Measurements from ENCODE around the gene ANO3. TPM values are rescaled to one million over a fixed set of nuclear protein-coding genes. Genes with fewer than 3 reads are reported as not detected.

The ANO3 gene
- total and polyA plus RNA-seq, 4 donors: under 0.01 to 2.0 (median 0.40) TPM

DNA sequence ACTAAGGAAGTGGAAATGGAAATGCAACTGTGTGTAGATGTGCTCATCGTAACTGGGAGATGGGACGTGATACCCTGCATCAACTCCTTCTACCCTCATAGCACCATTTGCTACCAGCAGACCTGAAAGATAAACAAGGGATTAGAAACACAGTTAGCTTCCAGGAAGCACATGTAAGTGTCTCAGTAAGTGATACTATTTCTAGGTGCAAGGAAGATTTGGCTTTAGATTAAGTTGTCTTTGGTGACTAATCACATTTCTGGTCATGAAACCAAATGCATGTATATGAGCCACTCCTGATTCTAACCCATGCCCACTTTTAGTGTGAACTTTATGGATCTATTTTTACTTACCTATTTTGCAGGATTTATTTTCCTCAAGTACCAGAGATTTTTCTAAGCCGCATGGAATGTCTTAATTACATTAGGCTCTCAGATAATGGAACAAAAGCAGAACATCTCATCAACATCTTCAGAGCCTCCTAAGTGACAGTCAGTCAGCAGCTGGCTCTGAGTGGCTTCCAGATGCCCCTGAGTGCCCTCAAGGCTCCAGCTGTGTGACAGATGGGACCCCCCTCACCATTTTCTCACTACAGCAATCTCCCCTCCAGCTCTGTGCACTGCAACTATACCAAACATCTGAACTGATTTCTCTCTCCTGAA, 368.8 kb downstream of the ANO3 start:
- H3K4me3 ChIP-seq (ENCODE audit: low read depth in 1 of 3, low read length in 3 of 3): no peak overlapping the region
- H3K9ac ChIP-seq (ENCODE audit: low read depth in 1 of 2, low read length in 2 of 2): no peak overlapping the region
- H3K4me1 ChIP-seq (ENCODE audit: control insufficient read depth in 4 of 4, insufficient read depth in 4 of 4, low read length in 3 of 4): peaks cover 0 to 5% (median 0%) of the 10 kb centered on the region in 4 donors
- DNase-seq (ENCODE audit: low spot score): no peak
- no peaks in the 10 kb centered on the region for H3K36me3 ChIP-seq (ENCODE audit: control insufficient read depth in 4 of 4, insufficient read depth in 3 of 4, low read depth in 1 of 4, low read length in 3 of 4)
- H3K27ac ChIP-seq (ENCODE audit: low read depth in 1 of 2, low read length in 2 of 2): no peak overlapping the region
- H3K27me3 ChIP-seq (ENCODE audit: control insufficient read depth in 4 of 4, insufficient read depth in 4 of 4, low read length in 3 of 4): no peaks in the 10 kb centered on the region
- WGBS: 69% methylated on average over 3 of the region's 3 CpGs
- TF ChIP-seq TAF1 (conservative IDR thresholded peaks at IDR 0.05) (no peak), SP1 (IDR thresholded peaks at IDR 0.05) (no peak), FOXA2 (IDR thresholded peaks at IDR 0.05) (no peak), RXRA (IDR thresholded peaks at IDR 0.05) (no peak), HNF4A (conservative IDR thresholded peaks at IDR 0.05) (no peak), EGR1 (IDR thresholded peaks at IDR 0.05; ENCODE audit: low read depth in 2 of 2) (no peak), GABPA (IDR thresholded peaks at IDR 0.05 in 1 of 2, conservative IDR thresholded peaks at IDR 0.05 in 1 of 2) (no peak)
- TF ChIP-seq, protein P1, sequence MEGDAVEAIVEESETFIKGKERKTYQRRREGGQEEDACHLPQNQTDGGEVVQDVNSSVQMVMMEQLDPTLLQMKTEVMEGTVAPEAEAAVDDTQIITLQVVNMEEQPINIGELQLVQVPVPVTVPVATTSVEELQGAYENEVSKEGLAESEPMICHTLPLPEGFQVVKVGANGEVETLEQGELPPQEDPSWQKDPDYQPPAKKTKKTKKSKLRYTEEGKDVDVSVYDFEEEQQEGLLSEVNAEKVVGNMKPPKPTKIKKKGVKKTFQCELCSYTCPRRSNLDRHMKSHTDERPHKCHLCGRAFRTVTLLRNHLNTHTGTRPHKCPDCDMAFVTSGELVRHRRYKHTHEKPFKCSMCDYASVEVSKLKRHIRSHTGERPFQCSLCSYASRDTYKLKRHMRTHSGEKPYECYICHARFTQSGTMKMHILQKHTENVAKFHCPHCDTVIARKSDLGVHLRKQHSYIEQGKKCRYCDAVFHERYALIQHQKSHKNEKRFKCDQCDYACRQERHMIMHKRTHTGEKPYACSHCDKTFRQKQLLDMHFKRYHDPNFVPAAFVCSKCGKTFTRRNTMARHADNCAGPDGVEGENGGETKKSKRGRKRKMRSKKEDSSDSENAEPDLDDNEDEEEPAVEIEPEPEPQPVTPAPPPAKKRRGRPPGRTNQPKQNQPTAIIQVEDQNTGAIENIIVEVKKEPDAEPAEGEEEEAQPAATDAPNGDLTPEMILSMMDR (IDR thresholded peaks at IDR 0.05; ENCODE audit: low read depth, low read length, missing input control): no peak
- TF ChIP-seq, protein P2, sequence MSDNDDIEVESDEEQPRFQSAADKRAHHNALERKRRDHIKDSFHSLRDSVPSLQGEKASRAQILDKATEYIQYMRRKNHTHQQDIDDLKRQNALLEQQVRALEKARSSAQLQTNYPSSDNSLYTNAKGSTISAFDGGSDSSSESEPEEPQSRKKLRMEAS (IDR thresholded peaks at IDR 0.05): no peak
- H3K9me3 ChIP-seq (ENCODE audit: control insufficient read depth in 4 of 4, low read length in 3 of 4): no peaks in the 10 kb centered on the region

DNA sequence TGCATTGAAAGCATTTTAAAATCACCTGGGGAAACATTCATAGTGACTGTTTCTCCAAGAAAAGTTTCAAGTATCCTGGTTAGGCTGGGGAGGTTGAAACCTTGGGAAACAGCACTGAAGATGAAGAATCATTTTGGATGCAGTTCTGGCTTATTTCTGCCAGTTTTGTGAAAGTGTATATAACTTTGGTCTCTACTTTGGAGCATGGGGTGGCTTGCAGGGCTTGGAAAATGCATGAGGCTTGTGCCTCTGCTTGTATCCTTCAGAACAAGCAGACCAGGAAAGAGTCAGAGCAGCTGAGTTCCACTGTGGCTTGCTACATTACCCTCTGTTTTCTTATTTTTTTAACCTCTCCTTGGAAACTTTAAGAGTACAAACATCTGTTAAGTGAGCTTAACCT, 370.5 kb downstream of the ANO3 start:
- Histone ChIP-seq H3K9me3 (ENCODE audit: control insufficient read depth in 4 of 4, low read length in 3 of 4) (no peaks in the 10 kb centered on the region), H3K36me3 (ENCODE audit: control insufficient read depth in 4 of 4, insufficient read depth in 3 of 4, low read depth in 1 of 4, low read length in 3 of 4) (no peaks in the 10 kb centered on the region), H3K27ac (ENCODE audit: low read depth in 1 of 2, low read length in 2 of 2) (no peak overlapping the region), H3K4me3 (ENCODE audit: low read depth in 1 of 3, low read length in 3 of 3) (no peak overlapping the region), H3K27me3 (ENCODE audit: control insufficient read depth in 4 of 4, insufficient read depth in 4 of 4, low read length in 3 of 4) (no peaks in the 10 kb centered on the region), H3K9ac (ENCODE audit: low read depth in 1 of 2, low read length in 2 of 2) (no peak overlapping the region), H3K4me1 (ENCODE audit: control insufficient read depth in 4 of 4, insufficient read depth in 4 of 4, low read length in 3 of 4) (peaks cover 0 to 5% (median 0%) of the 10 kb centered on the region in 4 donors)
- TF ChIP-seq HNF4G (IDR thresholded peaks at IDR 0.05): no peak
- TF ChIP-seq, protein P3, sequence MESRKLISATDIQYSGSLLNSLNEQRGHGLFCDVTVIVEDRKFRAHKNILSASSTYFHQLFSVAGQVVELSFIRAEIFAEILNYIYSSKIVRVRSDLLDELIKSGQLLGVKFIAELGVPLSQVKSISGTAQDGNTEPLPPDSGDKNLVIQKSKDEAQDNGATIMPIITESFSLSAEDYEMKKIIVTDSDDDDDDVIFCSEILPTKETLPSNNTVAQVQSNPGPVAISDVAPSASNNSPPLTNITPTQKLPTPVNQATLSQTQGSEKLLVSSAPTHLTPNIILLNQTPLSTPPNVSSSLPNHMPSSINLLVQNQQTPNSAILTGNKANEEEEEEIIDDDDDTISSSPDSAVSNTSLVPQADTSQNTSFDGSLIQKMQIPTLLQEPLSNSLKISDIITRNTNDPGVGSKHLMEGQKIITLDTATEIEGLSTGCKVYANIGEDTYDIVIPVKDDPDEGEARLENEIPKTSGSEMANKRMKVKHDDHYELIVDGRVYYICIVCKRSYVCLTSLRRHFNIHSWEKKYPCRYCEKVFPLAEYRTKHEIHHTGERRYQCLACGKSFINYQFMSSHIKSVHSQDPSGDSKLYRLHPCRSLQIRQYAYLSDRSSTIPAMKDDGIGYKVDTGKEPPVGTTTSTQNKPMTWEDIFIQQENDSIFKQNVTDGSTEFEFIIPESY (IDR thresholded peaks at IDR 0.05): no peak
- TF ChIP-seq RAD21 (IDR thresholded peaks at IDR 0.05): no peak
- TF ChIP-seq EGR1 (IDR thresholded peaks at IDR 0.05; ENCODE audit: low read depth in 2 of 2): no peak
- TF ChIP-seq JUND (IDR thresholded peaks at IDR 0.05): no peak
- TF ChIP-seq, protein P4, sequence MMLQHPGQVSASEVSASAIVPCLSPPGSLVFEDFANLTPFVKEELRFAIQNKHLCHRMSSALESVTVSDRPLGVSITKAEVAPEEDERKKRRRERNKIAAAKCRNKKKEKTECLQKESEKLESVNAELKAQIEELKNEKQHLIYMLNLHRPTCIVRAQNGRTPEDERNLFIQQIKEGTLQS (IDR thresholded peaks at IDR 0.05): no peak
- TF ChIP-seq, protein P2 (IDR thresholded peaks at IDR 0.05): no peak
- TF ChIP-seq FOXA1 (IDR thresholded peaks at IDR 0.05): no peak
- no peak for TF ChIP-seq FOXA2 (IDR thresholded peaks at IDR 0.05)
- TF ChIP-seq HNF4A (conservative IDR thresholded peaks at IDR 0.05): no peak
- TF ChIP-seq SP1 (IDR thresholded peaks at IDR 0.05): no peak
- TF ChIP-seq NR2F2 (IDR thresholded peaks at IDR 0.05): no peak
- TF ChIP-seq YY1 (IDR thresholded peaks at IDR 0.05): no peak
- no peak for DNase-seq (ENCODE audit: low spot score)
